ENCODE results near the gene PRR3. TPM values are rescaled to one million over a fixed set of nuclear protein-coding genes. Genes with fewer than 3 reads are reported as not detected.

Gene PRR3
- total RNA-seq, 4 donors from 2014 or later: 8.0 to 10.3 (median 8.8) TPM

- Histone ChIP-seq H3K9me3 (no peaks in the 10 kb centered on the region), H3K27ac (peak overlapping the region in 2 of 4 donors; percentile 57 to 100), H3K27me3 (no peaks in the 10 kb centered on the region), H3K36me3 (peaks cover 5 to 38% (median 7%) of the 10 kb centered on the region in 3 donors), H3K4me3 (no peak overlapping the region), H3K4me1 (peaks cover 0 to 60% (median 39%) of the 10 kb centered on the region in 4 donors)
- TF ChIP-seq EP300 (IDR thresholded peaks at IDR 0.05) (no peak), CTCF (IDR thresholded peaks at IDR 0.05) (no peak), POLR2A (IDR thresholded peaks at IDR 0.05) (no peak)
- WGBS, 2 donors: 64 to 66% methylated on average over 2 of the region's 2 CpGs
- no peak for DNase-seq (ENCODE audit: low spot score in 2 of 2)
Measured at GRCh38 chr6:30611856-30612194, 54.7 kb downstream of the PRR3 start.

- no peak overlapping the region for H3K4me3 ChIP-seq
- peaks cover 7 to 36% (median 8%) of the 10 kb centered on the region in 3 donors for H3K36me3 ChIP-seq
- peak overlapping the region in 3 of 4 donors; percentile 95 to 100 (median 99) for H3K27ac ChIP-seq
- DNase-seq (ENCODE audit: low spot score in 2 of 2): no peak
- H3K9me3 ChIP-seq: no peaks in the 10 kb centered on the region
- TF ChIP-seq CTCF (IDR thresholded peaks at IDR 0.05): peak in 1 of 5 experiments; percentile 20
- TF ChIP-seq EP300 (IDR thresholded peaks at IDR 0.05): no peak
- TF ChIP-seq POLR2A (IDR thresholded peaks at IDR 0.05): no peak
- peaks cover 0 to 60% (median 39%) of the 10 kb centered on the region in 4 donors for H3K4me1 ChIP-seq
- 68 to 79% methylated on average over 1 of the region's 1 CpG for WGBS, 2 donors
- H3K27me3 ChIP-seq: no peaks in the 10 kb centered on the region
Measured at GRCh38 chr6:30612213-30612612, 55.1 kb downstream of the PRR3 start.

- TF ChIP-seq EP300 (IDR thresholded peaks at IDR 0.05): no peak
- TF ChIP-seq CTCF (IDR thresholded peaks at IDR 0.05): no peak
- TF ChIP-seq POLR2A (IDR thresholded peaks at IDR 0.05): no peak
- Histone ChIP-seq H3K9me3 (no peaks in the 10 kb centered on the region), H3K4me3 (no peak overlapping the region), H3K27ac (peak overlapping the region; percentile 94 to 100 (median 97)), H3K27me3 (no peaks in the 10 kb centered on the region), H3K36me3 (peaks cover 7 to 31% (median 8%) of the 10 kb centered on the region in 3 donors), H3K4me1 (peaks cover 0 to 58% (median 39%) of the 10 kb centered on the region in 4 donors)
- WGBS, 2 donors: 43 to 47% methylated on average over 6 of the region's 6 CpGs
- DNase-seq (ENCODE audit: low spot score in 2 of 2): no peak
Measured at GRCh38 chr6:30612687-30613248, 55.7 kb downstream of the PRR3 start.

Small RNA genes lying within 50 kb of the gene (small RNA-seq; reads per million reads assigned to genes)
- 4.1 reads per million, percentile 81 among the genes with 10 or more reads in this experiment for gene MIR877

Other genes starting within 250 kb of the PRR3 start
- gene TRIM39, start 230.4 kb upstream of the PRR3 start, total RNA-seq: 10 to 100 TPM in 3 of 4 donors, 1 to 10 TPM in 1; 8.1 to 22.2 (median 13.9) TPM
- gene RPP21, start 212.1 kb upstream of the PRR3 start, total RNA-seq: 100 to 1,000 TPM in 2 of 4 donors, 10 to 100 TPM in 2; 48.6 to 120 (median 97.0) TPM
- 100 to 1,000 TPM; 483 to 900 (median 631) TPM for gene HLA-E, start 67.8 kb upstream of the PRR3 start, total RNA-seq
- gene GNL1, start 806 bp upstream of the PRR3 start, total RNA-seq: 10 to 100 TPM; 38.1 to 45.2 (median 44.3) TPM
- 10 to 100 TPM; 31.4 to 64.5 (median 36.9) TPM for gene ABCF1, start 14.1 kb downstream of the PRR3 start, total RNA-seq
- 10 to 100 TPM; 29.4 to 48.6 (median 39.3) TPM for gene PPP1R10, start 59.9 kb downstream of the PRR3 start, total RNA-seq
- gene MRPS18B, start 60.5 kb downstream of the PRR3 start, total RNA-seq: 10 to 100 TPM; 36.9 to 67.7 (median 50.3) TPM
- gene ATAT1, start 69.6 kb downstream of the PRR3 start, total RNA-seq: 10 to 100 TPM in 1 of 4 donors, 1 to 10 TPM in 3; 5.5 to 18.0 (median 7.7) TPM
- gene C6orf136, start 89.8 kb downstream of the PRR3 start, total RNA-seq: 10 to 100 TPM; 13.5 to 21.4 (median 20.7) TPM
- 10 to 100 TPM; 22.7 to 40.2 (median 29.2) TPM for gene DHX16, start 115.7 kb downstream of the PRR3 start, total RNA-seq
- gene PPP1R18, start 129.3 kb downstream of the PRR3 start, total RNA-seq: 10 to 100 TPM; 26.6 to 48.0 (median 35.5) TPM
- gene NRM, start 133.7 kb downstream of the PRR3 start, total RNA-seq: 10 to 100 TPM in 1 of 4 donors, 1 to 10 TPM in 3; 6.0 to 13.3 (median 6.9) TPM
- 10 to 100 TPM; 21.3 to 36.0 (median 26.2) TPM for gene MDC1, start 160.0 kb downstream of the PRR3 start, total RNA-seq
- 100 to 1,000 TPM; 152 to 218 (median 207) TPM for gene TUBB, start 163.1 kb downstream of the PRR3 start, total RNA-seq
- gene FLOT1, start 185.4 kb downstream of the PRR3 start, total RNA-seq: 100 to 1,000 TPM in 1 of 4 donors, 10 to 100 TPM in 3; 83.1 to 157 (median 94.6) TPM
- gene IER3, start 187.3 kb downstream of the PRR3 start, total RNA-seq: 10 to 100 TPM in 1 of 4 donors, 1 to 10 TPM in 3; 4.5 to 15.3 (median 8.0) TPM

Data from tibial nerve (tissue), 4 donors.